K562 (cell line): ENCODE results near the gene GFI1B. TPM values are rescaled to one million over a fixed set of nuclear protein-coding genes. Genes with fewer than 3 reads are reported as not detected.

Experiments
- ELK1 ChIP-seq: sonication (generic); formaldehyde crosslinking; IDR thresholded peaks from 2 replicates; pipeline ENCODE4 v1.8.1; 2022; ENCODE audit warnings: missing genetic modification reagents
- HDAC6 ChIP-seq: IDR thresholded peaks from 2 replicates; pipeline ENCODE4 v1.6.1; 2012; ENCODE audit warnings: low read depth, mild to moderate bottlenecking, control low read depth, inconsistent platforms, low read length, moderate library complexity
- MGA ChIP-seq: fragments of 450-650 bp; IDR thresholded peaks from 2 replicates; pipeline ENCODE4 v1.6.1; 2016; ENCODE audit warnings: mild to moderate bottlenecking, moderate library complexity
- PHB2 ChIP-seq: fragments of 450-650 bp; IDR thresholded peaks from 2 replicates; pipeline ENCODE4 v1.6.1; 2017; ENCODE audit warnings: low read depth
- POLR2G ChIP-seq: fragments of 200-400 bp; formaldehyde crosslinking; IDR thresholded peaks from 2 replicates; pipeline ENCODE4 v1.6.1; 2017; ENCODE audit warnings: low read depth, mild to moderate bottlenecking, antibody characterized with exemption, low read length, moderate library complexity
- ZFX ChIP-seq: sonication (generic); formaldehyde crosslinking; IDR thresholded peaks from 2 replicates; pipeline ENCODE4 v1.8.0; 2022; ENCODE audit warnings: mild to moderate bottlenecking, missing genetic modification reagents, moderate library complexity
- ZNF609 ChIP-seq: sonication (generic); formaldehyde crosslinking; IDR thresholded peaks from 2 replicates; pipeline ENCODE4 v1.8.1; 2023; ENCODE audit warnings: missing genetic modification reagents, mild to moderate bottlenecking, borderline replicate concordance
- polyA plus RNA-seq, 8 experiments: library from polyadenylated mRNA; depleted of rRNA in 4 of 8; stranded (reverse) in 5 of 8; unstranded in 3 of 8; fragments of >200 nt; fragmentation: Nextera tagmentation in 2 of 8; fragmentation: Illumina TruSeq in 1 of 8; extraction: Ambion mirVana in 2 of 8; extraction: Trizol in 1 of 8; gene quantifications; 2 replicates each; pipeline versions ENCODE4 v1.2.1 to v1.2.3, GENCODE V29; 2011 to 2014; ENCODE audit warnings: inconsistent platforms in 1 of 8, missing spikeins in 1 of 8
- total RNA-seq, 7 experiments: library from RNA; depleted of rRNA in 6 of 7; stranded (reverse); fragments of >200 nt in 6 of 7; fragmentation: Illumina TruSeq in 2 of 7; extraction: Trizol in 2 of 7; gene quantifications; 2 replicates each; pipeline versions ENCODE4 v1.2.1 to v1.2.3, GENCODE V29; 2011 to 2021; ENCODE audit warnings: low replicate concordance in 1 of 7

Gene GFI1B
- total and polyA plus RNA-seq, 9 of the 15 experiments (the other 6 are each of a cell fraction or from before 2014, with no cell fraction given) = 8.0 to 75.7 (median 34.5) TPM

- TF ChIP-seq ZFX (no peak; the same call in none of the 2 replicates), ZNF609 (CRISPR knock-in tag) (no peak), POLR2G (peak; percentile 72), PHB2 (no peak), MGA (no peak), ELK1 (CRISPR knock-in tag) (no peak), HDAC6 (no peak)
Measured at GRCh38 chr9:132978451-132979131, at the start of gene GFI1B (continued).
